Left cardiac atrium (tissue), 4 donors: ENCODE data around the gene MBOAT1. TPM values are rescaled to one million over a fixed set of nuclear protein-coding genes. Genes with fewer than 3 reads are reported as not detected.
A peak's percentile ranks its signal among the peaks of the same experiment; 100 is the strongest.
"Not testable (repeated sequence)": the region's sequence is repeated elsewhere in the genome, so short reads cannot be mapped to it uniquely, and the experiment has no call there.

Experiments used
- ATAC-seq, 2 donors: fragments of 200-7000 bp; cut with Tn5 transposase; one replicate each; pipeline ENCODE4 v1.9.1; 2020; ENCODE audit warnings: mild to moderate bottlenecking in 2 of 2, moderate library complexity in 2 of 2
- DNase-seq: peaks from one replicate; pipeline ENCODE4 v3.0.0-alpha.2; 2020
- intact Hi-C, 2 donors: fragments of 100-400 bp; cut with DNase I; formaldehyde crosslinking; loops; one replicate each; pipeline versions ENCODE4 v1.14.1 to v1.15.1; 2022 to 2023
- total RNA-seq, 2 donors: library from RNA; stranded (reverse); fragmentation: NEBNext Ultra II Directional; extraction: Animal tissue kit (Norgen Biotek cat#: 25700); gene quantifications; one replicate each; pipeline ENCODE4 v1.2.1, GENCODE V29; 2021
- donor health status: DM: no; HTN: yes; CAD: no.
- donor health status: DM: no; HTN: yes; CAD: no; lungs with severe emphysema.
- donor health status: DM: yes; HTN: yes; CAD: no.
- donor health status: Dilated cardiomyopathy.

The MBOAT1 gene
- total RNA-seq, 2 donors from 2014 or later: 5.1 to 6.1 TPM

DNA sequence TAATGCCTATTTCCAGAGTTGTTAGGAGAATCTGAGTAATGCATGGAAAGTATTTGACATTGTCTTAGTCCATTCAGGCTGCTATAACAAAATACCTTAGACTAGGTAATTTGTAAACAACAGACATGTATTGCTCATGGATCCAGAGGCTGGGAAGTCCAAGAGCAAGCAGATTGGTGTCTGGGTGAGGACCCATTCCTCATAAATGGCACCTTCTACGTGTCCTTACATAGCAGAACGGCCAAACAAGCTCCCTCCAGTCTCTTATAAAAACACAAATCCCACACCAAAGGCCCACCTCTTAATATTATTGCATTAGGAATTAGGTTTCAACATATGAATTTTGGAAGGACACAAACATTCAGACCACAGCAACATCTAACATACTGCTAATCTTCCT is 30.2 kb downstream of the MBOAT1 start:
- intact Hi-C loops: no loop called here
- no peak for DNase-seq
- no peak for ATAC-seq

DNA sequence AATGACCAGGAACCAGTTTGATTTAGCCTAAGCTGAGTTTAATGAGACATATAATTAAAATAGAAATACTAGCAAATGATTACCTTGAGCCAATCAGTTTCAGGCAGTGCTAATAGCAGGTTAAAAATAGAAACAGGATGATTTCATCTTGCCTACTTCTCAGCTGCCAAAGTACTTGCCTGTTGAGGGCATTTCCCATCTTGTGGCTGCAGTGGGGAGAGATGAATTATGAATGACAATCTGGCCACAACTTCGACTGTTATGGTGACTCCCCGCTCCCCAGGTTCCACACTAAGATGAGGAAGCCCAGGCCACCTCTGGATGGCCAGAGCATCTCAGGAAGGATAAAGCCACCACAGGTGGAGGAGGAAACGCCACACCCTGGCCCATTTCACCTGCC is 31.3 kb downstream of the MBOAT1 start:
- ATAC-seq: peak; percentile 66 to 84

DNA sequence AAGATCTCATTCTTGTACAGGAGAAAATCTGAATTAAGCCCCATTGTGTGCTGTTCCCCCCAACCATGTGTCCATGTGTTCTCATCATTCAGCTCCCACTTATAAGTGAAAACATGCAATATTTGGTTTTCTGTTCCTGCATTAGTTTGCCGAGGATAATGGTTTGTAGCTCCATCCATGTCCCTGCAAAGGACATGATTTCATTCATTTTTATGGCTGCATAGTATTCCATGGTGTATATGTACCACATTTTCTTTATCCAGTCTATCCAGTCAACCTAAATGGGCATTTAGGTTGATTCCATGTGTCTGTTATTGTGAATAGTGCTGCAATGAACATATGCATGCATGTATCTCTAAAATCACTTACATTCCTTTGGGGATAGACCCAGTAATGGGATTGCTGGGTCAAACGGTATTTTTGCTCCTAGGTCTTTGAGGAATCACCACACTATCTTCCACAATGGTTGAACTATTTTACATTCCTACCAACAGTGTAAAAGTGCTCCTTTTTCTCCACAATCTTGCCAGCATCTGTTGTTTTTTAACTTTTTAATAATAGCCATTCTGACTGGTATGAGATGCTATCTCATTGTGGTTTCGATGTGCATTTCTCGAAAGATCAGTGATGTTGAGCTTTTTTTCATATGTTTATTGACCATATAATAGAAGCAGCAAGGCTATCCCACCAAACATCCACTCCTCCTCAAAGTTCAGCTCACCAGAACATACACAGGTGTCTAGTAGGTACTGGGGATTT is 32.8 kb downstream of the MBOAT1 start:
- DNase-seq, ATAC-seq, intact Hi-C loops: not testable (repeated sequence)

More for the DNA sequence above, 31.3 kb downstream of the MBOAT1 start:
- intact Hi-C loops: no loop called here
- no peak for DNase-seq

DNA sequence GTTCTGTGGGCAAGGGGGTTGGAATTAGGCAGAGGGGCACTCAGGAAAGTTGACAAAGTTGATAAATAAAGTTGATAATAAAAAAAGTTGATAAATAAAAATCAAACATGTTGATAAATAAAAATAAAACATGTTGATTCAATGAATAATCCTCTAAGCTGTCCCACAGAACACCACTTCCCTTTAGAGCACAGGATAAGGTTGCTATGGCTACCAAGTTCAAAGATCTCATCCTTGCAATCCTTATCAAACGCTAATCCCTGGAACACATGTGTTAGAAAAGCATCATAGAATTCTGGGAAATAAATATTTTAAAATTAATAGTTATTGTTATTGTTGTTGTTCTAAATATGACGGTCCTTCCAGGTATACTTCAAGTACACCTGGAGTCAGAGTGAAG is 33.9 kb downstream of the MBOAT1 start:
- intact Hi-C loops: no loop called here
- ATAC-seq: no peak
- no peak for DNase-seq

DNA sequence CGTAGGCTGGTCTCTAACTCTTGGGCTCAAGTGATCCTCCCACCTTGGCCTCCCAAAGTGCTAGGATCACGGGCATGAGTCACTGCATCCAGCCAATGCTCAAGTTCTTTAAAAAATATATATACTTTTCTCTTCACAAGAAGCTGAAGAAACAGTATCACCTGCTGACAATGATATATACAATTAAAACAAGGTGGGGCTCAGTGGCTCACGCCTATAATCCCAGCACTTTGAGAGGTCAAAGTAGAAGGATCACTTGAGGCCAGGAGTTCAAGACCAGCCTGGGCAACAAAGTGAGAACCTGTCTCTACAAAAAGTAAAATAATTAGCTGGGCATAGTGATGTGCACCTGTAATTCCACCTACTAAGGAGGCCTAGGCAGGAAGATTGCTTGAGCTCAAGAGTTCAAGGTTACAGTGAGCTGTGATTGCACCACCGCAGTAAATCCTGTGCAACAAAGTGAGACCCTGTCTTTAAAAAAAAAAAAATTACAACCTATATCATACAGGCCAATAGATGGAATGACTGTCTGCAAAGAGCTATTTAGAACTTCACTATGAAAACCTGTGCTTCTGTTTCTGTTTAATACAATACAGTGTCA is 36.4 kb downstream of the MBOAT1 start:
- DNase-seq (no peak), ATAC-seq (no peak)
- intact Hi-C loops: no loop called here

DNA sequence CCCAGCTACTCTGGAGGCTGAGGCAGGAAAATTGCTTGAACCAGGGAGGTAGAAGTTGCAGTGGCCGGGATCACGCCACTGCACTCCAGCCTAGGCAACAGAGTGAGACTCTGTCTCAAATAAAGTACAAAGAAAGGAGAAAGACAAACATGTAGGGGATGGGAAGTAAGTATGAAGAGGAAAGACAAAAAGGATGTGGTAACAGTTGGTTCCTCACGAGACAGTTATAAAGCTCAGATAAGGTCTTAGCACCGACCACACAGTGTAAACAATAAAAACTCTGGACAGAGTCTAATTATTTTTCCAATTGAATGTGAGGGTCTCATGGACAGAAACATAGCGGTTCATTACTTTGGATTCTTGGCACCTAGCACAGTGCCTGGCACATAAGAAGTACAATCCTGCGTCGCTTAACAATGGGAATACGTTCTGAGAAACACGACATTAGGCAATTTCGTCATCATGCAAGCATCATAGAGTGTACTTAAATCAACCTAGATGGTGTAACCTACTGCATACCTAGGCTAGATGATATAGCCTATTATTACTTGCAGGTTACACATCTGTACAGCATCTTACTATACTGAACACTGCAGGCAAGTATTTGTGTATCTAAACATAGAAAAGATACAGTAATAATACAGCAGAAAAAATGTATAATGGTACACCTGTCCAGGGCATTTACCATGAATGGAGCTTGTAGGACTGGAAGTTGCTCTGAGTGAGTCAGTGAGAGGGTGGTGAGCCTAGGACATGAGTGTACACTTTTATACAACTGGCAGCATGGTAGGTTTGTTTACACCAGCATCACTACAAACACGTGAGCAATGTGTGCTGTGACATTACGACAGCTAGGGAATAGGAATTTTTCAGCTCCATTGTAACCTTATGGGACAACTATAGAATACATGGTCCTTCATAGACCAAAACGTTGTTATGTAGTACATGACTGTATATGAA is 38.2 kb downstream of the MBOAT1 start:
- DNase-seq (no peak), ATAC-seq (peak in 1 of 2 donors; percentile 44)
- intact Hi-C loops: no loop called here

DNA sequence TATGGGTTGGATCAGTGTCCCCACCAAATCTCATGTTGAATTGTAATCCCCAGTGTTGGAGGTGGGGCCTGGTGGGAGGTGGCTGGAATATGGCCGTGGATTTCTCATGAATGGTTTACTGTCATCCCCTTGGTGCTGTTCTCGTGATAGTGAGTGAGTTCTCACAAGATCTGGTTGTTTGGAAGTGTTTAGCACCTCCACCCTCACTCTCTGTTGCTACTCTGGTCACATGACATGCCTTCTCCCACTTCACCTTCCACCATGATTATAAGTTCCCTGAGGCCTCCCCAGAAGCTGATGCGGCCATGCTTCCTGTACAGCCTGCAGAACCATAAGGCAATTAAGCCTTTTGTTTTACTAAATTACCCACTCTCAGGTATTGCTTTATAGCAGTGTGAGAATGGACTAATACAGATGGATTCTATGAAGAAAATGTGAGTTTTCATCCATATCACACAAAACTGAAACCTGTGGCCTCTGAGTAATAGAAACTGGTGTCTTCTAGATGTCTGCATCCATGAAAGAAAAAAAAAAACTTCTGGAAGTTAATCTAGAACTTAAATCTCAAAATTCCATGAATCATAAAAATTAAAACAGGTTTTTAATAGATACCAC is 39.3 kb downstream of the MBOAT1 start:
- DNase-seq (no peak), ATAC-seq (no peak)
- intact Hi-C loops: no loop called here

DNA sequence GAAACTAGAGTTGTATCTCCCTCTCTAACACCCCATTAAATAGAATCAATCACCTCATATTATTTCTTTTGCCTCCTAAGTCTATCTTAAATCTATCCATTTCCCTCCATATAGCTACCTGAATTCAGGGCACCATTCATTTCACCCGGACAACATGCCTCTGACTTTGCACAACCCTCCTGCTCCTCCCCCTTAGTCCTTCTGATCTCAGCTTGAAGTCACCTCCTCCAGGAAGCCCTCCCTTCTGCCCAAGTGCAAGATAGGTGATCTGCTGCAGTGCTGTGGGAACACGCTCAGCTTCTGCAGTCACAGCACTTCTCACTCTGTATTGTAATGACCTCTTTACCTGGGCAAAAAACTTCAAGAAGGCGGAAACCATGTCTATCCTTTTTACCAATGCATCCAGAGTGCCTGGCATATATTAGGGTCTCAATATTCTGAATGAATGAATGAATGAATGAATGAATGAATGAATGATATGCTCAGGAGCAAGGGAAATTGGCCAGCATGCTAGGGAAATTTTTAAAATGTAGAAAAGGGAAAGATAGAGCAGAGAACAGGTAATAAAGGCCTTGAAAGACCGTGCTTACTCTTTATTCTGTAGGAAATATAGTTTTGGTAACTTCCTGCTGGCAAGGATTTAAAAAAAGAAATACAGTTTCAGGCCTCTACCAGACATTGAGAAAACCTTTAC is 41.7 kb downstream of the MBOAT1 start:
- ATAC-seq (no peak), DNase-seq (no peak)
- intact Hi-C loops: no loop called here

DNA sequence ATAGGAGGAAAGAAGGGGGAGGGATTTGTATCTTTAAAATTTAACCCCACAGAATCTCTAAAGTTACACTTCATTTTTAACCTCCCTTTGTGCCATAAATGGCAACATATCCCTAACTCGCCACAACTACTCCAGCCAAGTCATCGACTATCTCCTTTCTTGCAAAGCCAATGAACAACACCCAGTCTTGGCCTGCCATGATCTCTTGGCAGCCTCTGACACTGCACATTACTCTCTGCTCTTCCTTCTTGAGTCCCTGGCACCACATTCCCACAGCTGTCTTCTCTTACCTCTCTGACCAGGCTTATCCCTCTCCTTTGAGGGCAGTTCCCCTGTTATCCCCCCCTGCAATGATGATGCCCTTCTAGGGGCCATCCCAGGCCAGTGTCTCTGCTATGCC is 42.5 kb downstream of the MBOAT1 start:
- no peak for ATAC-seq
- no peak for DNase-seq
- intact Hi-C loops: no loop called here

DNA sequence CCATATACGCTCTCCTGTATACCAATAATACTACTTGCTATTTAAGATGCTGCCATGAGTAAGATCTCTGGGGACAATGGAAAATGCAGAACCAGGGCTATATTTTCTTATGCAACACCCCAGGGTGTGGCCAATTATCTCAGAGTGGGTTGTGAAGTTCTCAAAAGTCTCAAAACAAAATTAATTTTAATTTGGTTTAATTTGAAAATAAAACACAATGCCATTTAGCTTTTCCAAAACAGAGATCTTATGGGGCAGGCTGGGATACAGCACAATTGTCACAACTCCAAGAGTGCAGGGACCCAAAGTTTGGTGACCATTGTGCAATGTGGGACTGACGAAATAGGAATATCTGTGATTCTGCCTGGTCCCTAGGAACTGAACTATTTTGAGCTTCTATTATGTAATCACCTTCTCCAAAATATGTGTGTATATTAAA is 43.1 kb downstream of the MBOAT1 start:
- intact Hi-C loops: no loop called here
- ATAC-seq: peak; percentile 67 to 84
- no peak for DNase-seq

DNA sequence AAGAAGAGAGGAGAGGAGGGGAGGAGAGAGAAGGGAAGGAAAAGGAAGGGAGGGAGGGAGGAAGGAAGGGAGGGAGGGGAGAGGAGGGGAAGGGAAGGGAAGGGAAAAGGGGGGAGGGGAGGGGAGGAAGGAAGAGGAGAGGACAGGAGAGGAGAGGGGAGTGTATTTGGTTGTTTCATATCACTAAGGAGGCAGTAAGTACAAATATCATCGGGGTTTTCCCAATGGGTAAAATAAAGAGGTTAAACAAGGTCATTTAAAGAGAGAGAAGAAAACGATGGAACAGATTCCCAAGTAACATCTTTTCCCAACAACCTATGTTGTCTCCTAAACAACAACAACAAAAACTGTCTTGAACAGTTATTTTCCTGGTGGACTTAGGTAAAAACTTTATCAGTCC is 43.6 kb downstream of the MBOAT1 start:
- ATAC-seq (no peak), DNase-seq (no peak)
- intact Hi-C loops: no loop called here

DNA sequence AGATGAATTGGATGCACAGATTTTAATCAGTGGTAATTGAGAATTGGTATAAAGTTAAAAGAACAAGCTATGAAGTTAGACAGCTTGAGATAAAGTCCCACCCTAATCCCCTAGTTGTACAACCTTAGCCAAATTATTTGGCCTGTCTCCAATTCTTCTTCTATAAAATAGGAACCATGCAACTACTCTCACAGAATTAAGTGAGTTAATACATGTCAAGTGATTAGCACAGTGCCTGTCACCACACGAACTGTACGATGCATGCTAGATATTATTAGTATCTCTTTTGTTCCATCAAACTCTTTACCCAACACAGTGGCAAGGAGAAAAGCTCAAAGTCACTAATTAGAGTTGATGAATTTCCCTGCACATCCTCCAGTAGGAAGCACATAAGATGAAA is 44.7 kb downstream of the MBOAT1 start:
- no peak for ATAC-seq
- intact Hi-C loops: no loop called here
- DNase-seq: no peak

DNA sequence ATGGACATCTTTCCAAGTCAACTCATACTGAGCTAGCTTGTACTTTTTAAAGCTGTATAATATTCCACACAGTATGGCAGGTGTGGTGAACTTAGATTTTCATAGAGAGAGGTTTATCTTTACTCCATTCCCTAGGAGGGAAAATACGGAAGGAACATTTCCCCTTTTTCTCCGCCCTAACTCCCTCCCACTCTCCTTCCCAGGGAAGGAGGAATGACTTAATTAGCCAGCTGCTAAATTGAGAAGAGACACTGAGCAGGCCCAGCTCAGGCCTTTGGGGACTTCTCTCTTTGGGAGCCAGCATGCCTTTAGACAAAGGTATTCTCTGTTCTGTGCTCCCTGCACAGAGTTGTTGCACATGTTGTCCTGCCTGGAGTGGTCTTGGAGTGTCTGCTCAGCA is 46.1 kb downstream of the MBOAT1 start:
- no peak for ATAC-seq
- intact Hi-C loops: no loop called here

DNA sequence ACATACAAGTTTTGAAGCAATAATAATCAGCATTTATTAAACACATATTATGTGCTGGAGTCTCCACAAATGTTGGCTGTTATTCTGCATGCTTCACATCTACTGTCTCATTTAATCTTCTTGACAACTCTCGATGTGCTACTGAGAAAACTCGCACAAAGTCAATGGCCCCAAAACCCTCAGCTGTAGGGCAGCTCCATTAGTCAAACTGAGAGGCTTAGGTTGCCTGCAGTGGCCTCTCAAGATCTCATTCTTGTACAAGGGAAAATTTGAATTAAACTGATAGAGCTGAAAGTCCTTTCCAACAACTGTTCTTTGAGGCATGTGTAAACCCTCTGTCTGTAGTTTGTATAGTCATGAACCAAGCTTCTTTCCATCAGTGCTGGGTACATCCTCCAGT is 49.8 kb downstream of the MBOAT1 start:
- DNase-seq (no peak), ATAC-seq (no peak)
- intact Hi-C loops: no loop called here

More for the DNA sequence above, 46.1 kb downstream of the MBOAT1 start:
- no peak for DNase-seq

DNA sequence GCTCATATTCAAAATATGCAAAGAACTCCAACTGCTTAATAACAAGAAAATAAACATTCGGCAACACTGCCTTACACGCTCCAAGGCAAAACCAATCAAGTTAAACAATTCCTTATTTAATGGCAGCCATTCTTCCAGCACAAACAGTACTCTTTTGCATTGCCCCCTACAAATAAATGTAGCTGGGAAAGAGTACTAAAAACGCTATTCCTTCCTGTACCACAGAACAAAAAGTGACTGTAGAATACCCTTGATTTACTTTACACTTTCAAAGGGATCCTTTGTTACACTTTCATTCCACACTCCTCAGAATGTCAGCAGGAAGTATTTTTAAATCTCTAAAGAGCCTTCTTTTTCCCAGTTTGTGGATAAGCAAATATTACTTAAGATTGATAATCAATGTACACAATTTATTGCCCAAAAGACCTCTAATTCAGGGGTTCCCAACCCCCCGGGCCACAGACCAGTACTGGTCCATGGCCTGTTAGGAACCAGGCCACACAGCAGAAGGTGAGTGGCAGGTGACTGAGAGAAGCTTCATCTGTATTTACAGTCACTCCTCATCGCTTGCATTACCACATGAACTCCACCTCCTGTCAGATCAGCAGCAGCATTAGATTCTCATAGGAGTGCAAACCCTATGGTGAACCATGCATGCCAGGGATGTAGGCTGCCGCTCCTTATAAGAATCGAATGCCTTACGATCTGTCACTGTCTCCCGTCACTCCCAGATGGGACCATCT is 51.6 kb downstream of the MBOAT1 start:
- ATAC-seq (no peak), DNase-seq (no peak)
- intact Hi-C loops: no loop called here

DNA sequence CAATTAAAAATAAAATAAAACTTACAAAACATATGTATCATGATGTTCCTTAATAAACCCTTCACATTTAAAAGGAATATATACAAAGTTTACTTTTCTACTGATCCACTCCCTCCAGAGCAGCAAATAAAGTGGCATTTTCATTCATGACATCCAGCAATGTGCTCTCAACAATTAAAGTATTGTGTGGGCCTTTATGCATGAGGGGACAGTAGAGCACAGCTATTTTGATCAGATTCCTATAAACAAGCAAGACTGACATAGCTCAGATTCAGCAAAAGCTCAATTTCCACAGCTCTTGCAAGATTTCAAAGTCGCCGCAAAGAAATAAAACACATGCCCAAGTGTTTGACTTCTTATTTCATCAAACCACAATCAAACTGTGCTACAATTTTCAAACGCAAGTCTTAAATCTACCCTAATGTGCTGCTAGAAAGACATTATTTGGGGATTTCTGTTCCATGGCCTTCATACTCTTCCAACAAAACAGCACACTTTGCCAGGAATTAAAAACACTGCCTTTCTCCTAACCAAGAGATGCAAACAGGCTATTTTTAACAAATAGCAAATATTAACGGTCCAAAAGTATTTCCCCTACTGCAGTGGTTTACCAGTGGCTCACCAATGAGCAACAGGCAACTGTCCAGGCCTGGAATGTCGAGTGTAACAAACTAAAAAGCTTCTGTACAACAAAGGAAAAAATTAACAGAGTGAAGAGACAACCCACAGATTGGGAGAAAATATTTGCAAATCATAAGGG is 52.3 kb downstream of the MBOAT1 start:
- ATAC-seq (no peak), DNase-seq (no peak)
- intact Hi-C loops: no loop called here

DNA sequence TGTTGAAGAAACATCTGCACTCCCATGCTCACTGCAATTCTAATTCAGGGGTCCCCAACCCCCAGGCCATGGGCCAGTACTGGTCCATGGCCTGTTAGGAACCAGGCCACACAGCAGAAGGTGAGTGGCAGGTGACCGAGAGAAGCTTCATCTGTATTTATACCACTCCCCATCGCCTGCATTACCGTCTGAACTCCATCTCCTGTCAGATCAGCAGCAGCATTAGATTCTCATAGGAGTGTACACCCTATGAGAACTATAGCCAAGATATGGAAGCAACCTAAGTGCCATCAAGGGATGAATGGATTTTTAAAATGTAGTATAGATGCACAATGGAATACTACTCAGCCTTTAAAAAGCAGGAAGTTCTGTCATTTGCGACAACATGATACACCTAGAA is 53.2 kb downstream of the MBOAT1 start:
- DNase-seq (no peak), ATAC-seq (no peak)
- intact Hi-C loops: no loop called here

DNA sequence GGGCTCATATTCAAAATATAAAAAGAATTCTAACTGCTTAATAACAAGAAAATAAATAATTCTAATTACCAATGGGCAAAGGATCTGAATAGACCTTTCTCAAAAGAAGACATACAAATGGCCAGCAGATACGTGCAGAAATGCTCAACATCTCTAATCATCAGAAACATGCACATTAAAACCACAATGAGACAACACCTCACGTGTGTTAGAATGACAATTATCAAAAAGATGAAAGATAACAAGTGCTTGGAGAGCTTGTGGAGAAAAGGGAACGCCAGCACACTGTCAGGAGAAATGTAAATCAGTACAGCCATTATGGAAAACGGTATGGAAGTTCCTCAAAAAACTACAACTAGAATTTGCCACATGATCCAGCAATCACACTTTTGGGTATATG is 53.6 kb downstream of the MBOAT1 start:
- no peak for ATAC-seq
- no peak for DNase-seq
- intact Hi-C loops: no loop called here
